ENCODE measurements around the gene GBA3. TPM values are rescaled to one million over a fixed set of nuclear protein-coding genes. Genes with fewer than 3 reads are reported as not detected.

GBA3 gene
- total and polyA plus RNA-seq, 2 experiments from 2014 or later = not detected

GRCh38 chr4:22754116-22754515 is 61.4 kb downstream of the GBA3 start:
- no peaks in the 10 kb centered on the region for H3K4me1 ChIP-seq (ENCODE audit: insufficient read depth)
- in situ Hi-C loops (cut with MboI) = no loop called here
- H3K27me3 ChIP-seq (replicated peaks; ENCODE audit: insufficient read depth) = no peaks in the 10 kb centered on the region
- no peaks in the 10 kb centered on the region for H3K9me2 ChIP-seq (ENCODE audit: insufficient read depth)
- no peaks in the 10 kb centered on the region for H3K9me3 ChIP-seq (ENCODE audit: low read depth)
- no peaks in the 10 kb centered on the region for H3K36me3 ChIP-seq (ENCODE audit: low read depth)
- H4K20me1 ChIP-seq (ENCODE audit: insufficient read depth) = no peaks in the 10 kb centered on the region
- no peak for DNase-seq
- 26 to 31% methylated on average over 2 of the region's 2 CpGs for WGBS, 2 experiments (ENCODE audit: low coverage in 1 of 2, low lambda C conversion rate in 2 of 2, missing lambda C conversion rate in 2 of 2)
- H3K9ac ChIP-seq = no peak overlapping the region
- no peaks in the 10 kb centered on the region for H3F3A ChIP-seq (ENCODE audit: insufficient read depth)
- H2AFZ ChIP-seq = no peak overlapping the region
- H3K27ac ChIP-seq = no peak overlapping the region
- no peaks in the 10 kb centered on the region for H3K79me2 ChIP-seq (ENCODE audit: insufficient read depth)
- TF ChIP-seq EZH2 (IDR thresholded peaks at IDR 0.05; ENCODE audit: insufficient read depth, poor library complexity, severe bottlenecking) = no peak
- TF ChIP-seq EZH2phosphoT487 (IDR thresholded peaks at IDR 0.05; ENCODE audit: insufficient read depth, low read depth) = no peak
- no peak overlapping the region for H3K4me2 ChIP-seq (ENCODE audit: unreplicated experiment)
- H3K4me3 ChIP-seq = no peak overlapping the region

- Histone ChIP-seq H3K27ac (no peak overlapping the region), H3F3A (ENCODE audit: insufficient read depth) (no peaks in the 10 kb centered on the region), H3K4me3 (no peak overlapping the region), H3K27me3 (replicated peaks; ENCODE audit: insufficient read depth) (no peaks in the 10 kb centered on the region), H3K9me2 (ENCODE audit: insufficient read depth) (no peaks in the 10 kb centered on the region), H4K20me1 (ENCODE audit: insufficient read depth) (no peaks in the 10 kb centered on the region), H3K4me2 (ENCODE audit: unreplicated experiment) (no peak overlapping the region), H3K36me3 (ENCODE audit: low read depth) (no peaks in the 10 kb centered on the region), H3K9me3 (ENCODE audit: low read depth) (no peaks in the 10 kb centered on the region), H3K4me1 (ENCODE audit: insufficient read depth) (no peaks in the 10 kb centered on the region), H3K79me2 (ENCODE audit: insufficient read depth) (no peaks in the 10 kb centered on the region), H2AFZ (no peak overlapping the region), H3K9ac (no peak overlapping the region)
- in situ Hi-C loops (cut with MboI) = no loop called here
- no peak for DNase-seq
- WGBS, 2 experiments (ENCODE audit: low coverage in 1 of 2, low lambda C conversion rate in 2 of 2, missing lambda C conversion rate in 2 of 2) = 35 to 41% methylated on average over 2 of the region's 2 CpGs
- TF ChIP-seq EZH2 (IDR thresholded peaks at IDR 0.05; ENCODE audit: insufficient read depth, poor library complexity, severe bottlenecking) = no peak
- no peak for TF ChIP-seq EZH2phosphoT487 (IDR thresholded peaks at IDR 0.05; ENCODE audit: insufficient read depth, low read depth)
Observed at GRCh38 chr4:22762548-22762947, 69.8 kb downstream of the GBA3 start.

- 45 to 50% methylated on average over 3 of the region's 3 CpGs for WGBS, 2 experiments (ENCODE audit: low coverage in 1 of 2, low lambda C conversion rate in 2 of 2, missing lambda C conversion rate in 2 of 2)
- no peaks in the 10 kb centered on the region for H3K9me2 ChIP-seq (ENCODE audit: insufficient read depth)
- TF ChIP-seq EZH2 (IDR thresholded peaks at IDR 0.05; ENCODE audit: insufficient read depth, poor library complexity, severe bottlenecking) (no peak), EZH2phosphoT487 (IDR thresholded peaks at IDR 0.05; ENCODE audit: insufficient read depth, low read depth) (no peak)
- H2AFZ ChIP-seq = no peak overlapping the region
- in situ Hi-C loops (cut with MboI) = no loop called here
- no peak overlapping the region for H3K27ac ChIP-seq
- no peak overlapping the region for H3K4me2 ChIP-seq (ENCODE audit: unreplicated experiment)
- H4K20me1 ChIP-seq (ENCODE audit: insufficient read depth) = no peaks in the 10 kb centered on the region
- no peaks in the 10 kb centered on the region for H3K79me2 ChIP-seq (ENCODE audit: insufficient read depth)
- no peaks in the 10 kb centered on the region for H3K4me1 ChIP-seq (ENCODE audit: insufficient read depth)
- DNase-seq = no peak
- H3K27me3 ChIP-seq (replicated peaks; ENCODE audit: insufficient read depth) = no peaks in the 10 kb centered on the region
- H3K4me3 ChIP-seq = no peak overlapping the region
- H3K9me3 ChIP-seq (ENCODE audit: low read depth) = no peaks in the 10 kb centered on the region
- H3F3A ChIP-seq (ENCODE audit: insufficient read depth) = no peaks in the 10 kb centered on the region
- no peak overlapping the region for H3K9ac ChIP-seq
- no peaks in the 10 kb centered on the region for H3K36me3 ChIP-seq (ENCODE audit: low read depth)
Observed at GRCh38 chr4:22764183-22764582, 71.4 kb downstream of the GBA3 start.

- no peaks in the 10 kb centered on the region for H3K36me3 ChIP-seq (ENCODE audit: low read depth)
- in situ Hi-C loops (cut with MboI) = no loop called here
- no peak overlapping the region for H3K9ac ChIP-seq
- H3K27ac ChIP-seq = no peak overlapping the region
- H3K79me2 ChIP-seq (ENCODE audit: insufficient read depth) = no peaks in the 10 kb centered on the region
- no peaks in the 10 kb centered on the region for H3K9me3 ChIP-seq (ENCODE audit: low read depth)
- no peak overlapping the region for H3K4me2 ChIP-seq (ENCODE audit: unreplicated experiment)
- H3K27me3 ChIP-seq (replicated peaks; ENCODE audit: insufficient read depth) = no peaks in the 10 kb centered on the region
- H3K4me3 ChIP-seq = no peak overlapping the region
- TF ChIP-seq EZH2phosphoT487 (IDR thresholded peaks at IDR 0.05; ENCODE audit: insufficient read depth, low read depth) = no peak
- no peak for TF ChIP-seq EZH2 (IDR thresholded peaks at IDR 0.05; ENCODE audit: insufficient read depth, poor library complexity, severe bottlenecking)
- DNase-seq = no peak
- 20 to 27% methylated on average over 2 of the region's 2 CpGs for WGBS, 2 experiments (ENCODE audit: low coverage in 1 of 2, low lambda C conversion rate in 2 of 2, missing lambda C conversion rate in 2 of 2)
- H3K9me2 ChIP-seq (ENCODE audit: insufficient read depth) = no peaks in the 10 kb centered on the region
- no peaks in the 10 kb centered on the region for H3F3A ChIP-seq (ENCODE audit: insufficient read depth)
- H3K4me1 ChIP-seq (ENCODE audit: insufficient read depth) = no peaks in the 10 kb centered on the region
- H2AFZ ChIP-seq = no peak overlapping the region
- H4K20me1 ChIP-seq (ENCODE audit: insufficient read depth) = no peaks in the 10 kb centered on the region
Observed at GRCh38 chr4:22766068-22766467, 73.3 kb downstream of the GBA3 start.

All from GM23248 (cell line).